GM06990 (cell line): Measurements from ENCODE around the gene PARVA.

Experiments used
- DNase-seq: peaks from one replicate; pipeline ENCODE4 v3.0.0-alpha.2; 2011; ENCODE audit not compliant: insufficient read length; ENCODE audit errors: extremely low read depth
- H3K27me3 ChIP-seq: replicated peaks from 2 replicates; pipeline ENCODE4 v1.6.0; 2011; ENCODE audit warnings: low read length; ENCODE audit not compliant: control insufficient read depth, insufficient read depth
- H3K36me3 ChIP-seq: 2 replicates; pipeline ENCODE4 v1.5.1; 2011; ENCODE audit warnings: low read length; ENCODE audit not compliant: control insufficient read depth, insufficient read depth
- H3K4me3 ChIP-seq: replicated peaks from 2 replicates; pipeline ENCODE4 v1.5.1; 2011; ENCODE audit warnings: low read depth, mild to moderate bottlenecking, control low read depth, low read length
- TF ChIP-seq, protein P1 (sequence below): IDR thresholded peaks from 2 replicates; pipeline ENCODE4 v1.5.1; 2011; ENCODE audit warnings: low read length, control low read depth, mild to moderate bottlenecking, inconsistent platforms; ENCODE audit not compliant: insufficient read depth, poor library complexity, severe bottlenecking

Gene PARVA

DNA sequence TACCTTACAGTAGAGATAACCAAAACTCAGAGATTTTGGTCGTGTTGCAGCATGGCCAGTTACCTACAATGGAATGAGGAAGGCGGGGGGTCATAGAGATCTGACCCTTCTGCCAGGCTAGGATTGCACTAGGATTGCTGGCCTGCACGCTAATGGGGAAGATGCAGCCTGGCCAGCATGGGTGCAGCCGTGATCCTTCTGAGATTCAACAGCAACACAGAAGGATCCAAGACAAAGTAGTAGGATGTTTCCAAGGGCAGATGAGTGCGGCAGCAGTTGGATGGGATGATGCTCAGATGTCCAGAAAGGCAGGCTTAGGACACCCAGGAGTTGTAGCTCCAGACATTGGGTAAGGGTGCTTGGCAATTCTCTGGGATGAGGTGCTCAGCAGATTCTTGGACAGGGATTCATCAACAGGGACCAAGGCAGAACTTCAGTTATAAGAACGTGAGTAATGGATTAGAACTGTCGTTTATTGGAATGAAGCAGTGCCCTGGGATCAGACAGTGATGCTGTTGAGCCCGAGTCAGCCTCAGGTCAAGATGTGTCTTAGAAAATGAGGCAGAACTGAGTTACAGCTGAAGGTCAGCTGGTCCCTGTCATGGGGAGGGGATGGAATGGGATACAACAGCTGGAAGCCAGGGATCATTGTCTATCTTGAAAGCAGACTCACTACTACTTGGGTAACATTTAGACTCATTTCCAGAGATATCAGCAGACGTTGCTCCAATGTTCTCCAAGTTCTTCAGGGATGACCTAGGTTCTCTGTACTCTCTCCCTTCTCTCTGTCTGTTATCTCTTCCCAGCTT, 71.0 kb downstream of the PARVA start:
- DNase-seq, result no peak
- Histone ChIP-seq H3K36me3 (no peaks in the 10 kb centered on the region), H3K4me3 (no peak overlapping the region), H3K27me3 (no peaks in the 10 kb centered on the region; the same call in 1 of the 2 replicates)
- TF ChIP-seq, protein P1, sequence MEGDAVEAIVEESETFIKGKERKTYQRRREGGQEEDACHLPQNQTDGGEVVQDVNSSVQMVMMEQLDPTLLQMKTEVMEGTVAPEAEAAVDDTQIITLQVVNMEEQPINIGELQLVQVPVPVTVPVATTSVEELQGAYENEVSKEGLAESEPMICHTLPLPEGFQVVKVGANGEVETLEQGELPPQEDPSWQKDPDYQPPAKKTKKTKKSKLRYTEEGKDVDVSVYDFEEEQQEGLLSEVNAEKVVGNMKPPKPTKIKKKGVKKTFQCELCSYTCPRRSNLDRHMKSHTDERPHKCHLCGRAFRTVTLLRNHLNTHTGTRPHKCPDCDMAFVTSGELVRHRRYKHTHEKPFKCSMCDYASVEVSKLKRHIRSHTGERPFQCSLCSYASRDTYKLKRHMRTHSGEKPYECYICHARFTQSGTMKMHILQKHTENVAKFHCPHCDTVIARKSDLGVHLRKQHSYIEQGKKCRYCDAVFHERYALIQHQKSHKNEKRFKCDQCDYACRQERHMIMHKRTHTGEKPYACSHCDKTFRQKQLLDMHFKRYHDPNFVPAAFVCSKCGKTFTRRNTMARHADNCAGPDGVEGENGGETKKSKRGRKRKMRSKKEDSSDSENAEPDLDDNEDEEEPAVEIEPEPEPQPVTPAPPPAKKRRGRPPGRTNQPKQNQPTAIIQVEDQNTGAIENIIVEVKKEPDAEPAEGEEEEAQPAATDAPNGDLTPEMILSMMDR, result no peak

DNA sequence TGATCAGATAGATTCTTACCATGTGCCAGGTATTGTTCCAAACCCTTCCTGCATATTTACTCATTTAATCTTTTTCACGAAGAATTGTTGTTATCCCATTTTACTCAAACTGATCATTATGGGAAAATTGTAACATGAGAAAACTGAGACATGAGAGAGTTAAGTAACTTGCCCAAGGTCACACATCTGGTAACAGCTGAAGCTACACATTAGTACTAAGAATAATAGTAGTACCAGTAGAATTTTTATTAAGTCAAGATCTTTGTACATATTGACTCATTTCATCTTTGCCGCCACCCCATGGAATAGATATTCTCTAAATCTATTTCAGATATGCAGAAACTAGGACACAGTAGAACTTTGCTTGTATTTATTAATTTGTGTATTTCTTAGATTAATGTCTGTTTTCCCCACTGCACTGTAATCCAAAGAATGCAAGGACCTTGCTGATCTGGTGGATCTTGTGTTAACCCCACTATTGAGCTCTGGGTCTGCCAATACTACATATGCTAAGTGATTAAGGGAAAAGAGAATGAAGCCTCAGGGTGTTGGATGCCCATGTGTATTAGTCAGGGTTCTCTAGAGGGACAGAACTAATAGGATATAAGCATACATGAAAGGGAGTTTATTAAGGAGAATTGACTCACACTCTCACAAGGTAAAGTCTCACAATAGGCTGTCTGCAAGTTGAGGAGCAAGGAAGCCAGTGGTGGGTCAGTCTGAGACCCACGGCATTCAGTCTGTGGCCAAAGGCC, 72.8 kb downstream of the PARVA start:
- no peak overlapping the region for H3K4me3 ChIP-seq
- H3K36me3 ChIP-seq, result no peaks in the 10 kb centered on the region
- no peaks in the 10 kb centered on the region; the same call in 1 of the 2 replicates for H3K27me3 ChIP-seq
- TF ChIP-seq, protein P1, result no peak
- no peak for DNase-seq

DNA sequence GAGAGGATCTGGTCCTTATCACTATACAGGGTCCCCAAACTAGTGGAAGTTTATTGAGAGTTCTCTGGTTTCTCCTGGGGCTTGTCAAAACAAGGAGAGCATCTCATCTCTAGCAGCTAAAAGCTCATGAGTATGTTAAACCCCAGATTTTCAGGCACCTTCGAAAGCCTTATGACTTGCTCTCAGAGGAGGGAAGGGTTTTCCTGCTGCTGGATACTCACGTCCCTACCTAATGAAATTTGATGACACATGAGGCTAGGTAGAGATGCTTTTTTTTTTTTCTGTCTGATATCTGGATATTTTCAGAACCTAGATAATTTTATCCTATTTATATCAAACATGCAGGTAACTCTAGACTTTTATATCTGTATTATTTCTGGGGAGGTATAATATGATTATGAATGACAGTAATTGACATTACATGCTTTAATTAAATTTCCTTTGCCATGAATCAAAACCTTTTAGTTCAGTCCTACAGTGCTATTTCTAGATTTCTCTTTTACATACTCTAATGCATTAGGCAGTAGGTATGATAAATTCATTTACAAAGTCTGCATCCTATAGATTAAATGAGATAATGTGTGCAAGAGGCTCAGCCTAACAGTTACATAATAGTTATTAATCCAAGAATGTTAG, 73.9 kb downstream of the PARVA start:
- Histone ChIP-seq H3K36me3 (no peaks in the 10 kb centered on the region), H3K27me3 (no peaks in the 10 kb centered on the region; the same call in 1 of the 2 replicates), H3K4me3 (no peak overlapping the region)
- TF ChIP-seq, protein P1, result no peak
- no peak for DNase-seq

DNA sequence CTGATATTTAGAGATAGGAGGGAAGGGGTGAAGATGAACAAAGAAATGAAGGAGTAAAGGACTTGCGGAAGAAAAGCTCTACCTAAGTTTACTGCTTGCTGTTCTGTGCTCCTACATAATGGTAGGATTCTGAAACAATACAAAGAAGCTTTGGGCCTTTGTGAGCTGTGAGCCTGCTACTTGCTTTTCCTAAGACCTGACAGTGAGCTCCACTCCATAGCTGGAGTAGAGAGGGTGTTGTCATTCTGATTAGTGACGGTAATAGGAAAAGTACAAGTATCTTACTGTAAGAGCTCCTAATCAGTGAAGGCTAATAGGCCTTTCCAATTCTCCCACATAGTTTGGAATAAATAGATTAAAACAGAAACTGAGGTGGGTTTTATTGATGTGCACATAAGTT, 75.9 kb downstream of the PARVA start:
- no peak for DNase-seq
- TF ChIP-seq, protein P1, result no peak
- H3K27me3 ChIP-seq, result no peaks in the 10 kb centered on the region; the same call in 1 of the 2 replicates
- no peaks in the 10 kb centered on the region for H3K36me3 ChIP-seq
- H3K4me3 ChIP-seq, result no peak overlapping the region

DNA sequence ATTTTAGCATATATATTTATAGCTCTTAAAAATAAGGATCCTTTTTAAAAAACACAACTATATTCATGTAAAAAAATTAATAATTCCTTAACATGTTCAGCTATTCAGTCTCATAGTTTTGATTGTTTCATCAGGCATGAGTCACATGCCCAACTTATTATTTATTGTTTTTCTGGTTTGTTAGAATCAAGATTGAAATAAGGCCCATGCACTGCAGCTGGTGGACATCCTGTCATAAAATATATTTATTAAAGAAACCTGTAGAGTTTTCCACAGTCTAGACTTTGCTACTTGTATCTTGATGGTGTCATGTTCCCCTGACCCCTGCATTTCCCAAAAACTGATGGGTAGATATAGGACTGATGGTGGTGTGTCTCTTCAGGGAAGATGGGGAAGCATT, 77.4 kb downstream of the PARVA start:
- TF ChIP-seq, protein P1, result no peak
- Histone ChIP-seq H3K36me3 (no peaks in the 10 kb centered on the region), H3K27me3 (no peaks in the 10 kb centered on the region; the same call in 1 of the 2 replicates), H3K4me3 (no peak overlapping the region)
- DNase-seq, result no peak
